ENCODE measurements around the gene SAE1.

The SAE1 gene

DNA sequence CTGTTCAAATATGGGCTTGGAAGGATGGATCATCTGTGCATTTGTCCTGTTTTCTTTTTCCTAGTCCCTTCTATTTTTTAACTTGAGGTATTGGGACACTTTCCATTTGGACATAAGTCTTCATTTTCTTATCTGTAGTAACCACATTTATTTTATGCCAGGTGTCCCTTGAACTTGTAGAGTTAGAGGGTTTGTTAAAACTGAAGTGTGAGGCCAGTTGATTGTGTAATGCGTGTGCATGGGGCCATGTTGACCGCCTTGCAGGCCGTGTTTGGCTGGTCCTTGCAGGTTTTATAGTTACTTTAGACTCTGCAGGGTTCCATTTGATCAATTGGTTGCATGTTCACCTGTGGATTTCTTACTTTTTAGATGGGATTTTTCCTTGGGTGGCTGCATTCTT is 21.0 kb downstream of the SAE1 start:
- no peak for DNase-seq (ENCODE audit: low read depth)
- no peak overlapping the region for H3K4me3 ChIP-seq (ENCODE audit: control insufficient read depth, low read depth, low read length)
- TF ChIP-seq CTCF (IDR thresholded peaks at IDR 0.05; ENCODE audit: control insufficient read depth, insufficient read depth, low read depth, low read length, missing control alignments), result no peak

DNA sequence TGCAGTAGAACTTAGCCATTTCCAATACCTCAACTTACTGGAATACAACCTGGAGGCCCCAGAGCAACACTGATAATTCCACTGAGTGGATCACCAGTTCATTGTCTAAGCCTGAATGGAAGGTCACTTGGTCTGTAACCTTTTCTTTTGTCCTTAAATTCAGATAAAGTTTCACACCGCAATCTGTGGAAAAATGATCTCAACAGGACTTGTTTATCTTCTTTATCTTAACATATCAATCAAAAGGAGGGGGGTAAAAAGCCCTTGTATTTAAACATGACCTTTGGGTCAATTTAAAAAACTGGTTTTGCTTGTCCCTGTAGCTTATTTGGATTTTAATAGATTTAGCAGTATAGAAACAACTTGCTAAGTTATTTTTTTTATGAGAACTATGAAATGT is 21.6 kb downstream of the SAE1 start:
- TF ChIP-seq CTCF (IDR thresholded peaks at IDR 0.05; ENCODE audit: control insufficient read depth, insufficient read depth, low read depth, low read length, missing control alignments), result no peak
- H3K4me3 ChIP-seq (ENCODE audit: control insufficient read depth, low read depth, low read length), result no peak overlapping the region
- no peak for DNase-seq (ENCODE audit: low read depth)

GRCh38 chr19:47152632-47153031 is 22.0 kb downstream of the SAE1 start:
- no peak for DNase-seq (ENCODE audit: low read depth)
- no peak for TF ChIP-seq CTCF (IDR thresholded peaks at IDR 0.05; ENCODE audit: control insufficient read depth, insufficient read depth, low read depth, low read length, missing control alignments)
- no peak overlapping the region for H3K4me3 ChIP-seq (ENCODE audit: control insufficient read depth, low read depth, low read length)

DNA sequence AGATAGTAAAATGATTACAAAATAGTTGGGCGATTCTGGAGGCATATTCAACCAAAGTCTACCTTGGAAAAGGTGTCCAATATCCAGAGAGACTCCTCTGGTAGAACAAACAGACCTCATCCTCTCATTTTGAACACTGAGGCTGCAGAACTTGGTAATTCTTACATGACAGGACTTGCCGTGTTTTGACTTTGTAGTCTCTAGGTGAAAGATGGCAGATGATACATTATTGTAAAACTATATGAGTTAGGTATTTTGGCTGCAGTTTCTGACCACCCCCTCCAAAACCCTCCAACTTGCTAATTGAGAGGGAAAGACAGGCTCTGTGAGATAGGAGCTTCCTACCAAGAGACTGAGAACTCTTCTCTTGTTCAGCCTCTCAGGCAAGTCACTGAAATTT is 22.6 kb downstream of the SAE1 start:
- no peak for TF ChIP-seq CTCF (IDR thresholded peaks at IDR 0.05; ENCODE audit: control insufficient read depth, insufficient read depth, low read depth, low read length, missing control alignments)
- H3K4me3 ChIP-seq (ENCODE audit: control insufficient read depth, low read depth, low read length), result no peak overlapping the region
- no peak for DNase-seq (ENCODE audit: low read depth)

DNA sequence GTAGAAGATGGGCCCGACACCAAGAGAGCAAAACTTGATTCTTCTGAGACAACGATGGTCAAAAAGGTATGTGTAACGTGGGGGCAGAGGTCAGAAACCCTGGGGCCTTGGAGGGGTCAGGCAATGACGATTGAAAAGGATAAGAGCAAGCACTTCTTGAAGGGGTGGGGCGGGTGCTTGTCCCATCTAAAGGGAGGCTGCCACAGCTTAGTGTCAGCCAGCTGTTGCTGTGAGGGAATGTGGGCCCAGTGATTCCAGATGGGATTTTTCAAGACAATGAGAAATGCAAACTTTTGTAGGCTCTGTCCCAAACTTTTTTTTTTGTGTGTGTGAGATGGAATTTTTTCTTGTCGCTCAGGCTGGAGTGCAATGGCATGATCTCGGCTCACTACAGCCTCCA is 24.5 kb downstream of the SAE1 start:
- no peak for DNase-seq (ENCODE audit: low read depth)
- TF ChIP-seq CTCF (IDR thresholded peaks at IDR 0.05; ENCODE audit: control insufficient read depth, insufficient read depth, low read depth, low read length, missing control alignments), result no peak
- no peak overlapping the region for H3K4me3 ChIP-seq (ENCODE audit: control insufficient read depth, low read depth, low read length)

- no peak for TF ChIP-seq CTCF (IDR thresholded peaks at IDR 0.05; ENCODE audit: control insufficient read depth, insufficient read depth, low read depth, low read length, missing control alignments)
- no peak for DNase-seq (ENCODE audit: low read depth)
- H3K4me3 ChIP-seq (ENCODE audit: control insufficient read depth, low read depth, low read length), result no peak overlapping the region
Measured at GRCh38 chr19:47156861-47157430, 26.3 kb downstream of the SAE1 start.

Measured in AG09309 (cell line).